Loucy (cell line): ENCODE results near the gene CLEC2A.

Source experiments
- CTCF ChIP-seq: fragments of 200-600 bp; sonication (generic); conservative IDR thresholded peaks from 2 replicates; pipeline ENCODE4 v1.5.1; 2014; ENCODE audit warnings: mild to moderate bottlenecking, antibody characterized with exemption, low read length
- EZH2phosphoT487 ChIP-seq: fragments of 200-600 bp; IDR thresholded peaks from 2 replicates; pipeline ENCODE4 v1.6.1; 2018; ENCODE audit warnings: antibody characterized with exemption, mild to moderate bottlenecking, moderate library complexity, borderline replicate concordance

GRCh38 chr12:9920451-9920850 is 11.7 kb downstream of the CLEC2A start:
- TF ChIP-seq CTCF (no peak), EZH2phosphoT487 (no peak)
